22Rv1 (cell line): ENCODE measurements around the gene NANOS1.

Experiments used
- H3K27ac ChIP-seq: fragments of 450-650 bp; 2 replicates; pipeline ENCODE4 v1.5.1; 2017
- ZFX ChIP-seq: fragments of 450-650 bp; IDR thresholded peaks from 2 replicates; pipeline ENCODE4 v1.6.1; 2017; ENCODE audit warnings: antibody characterized with exemption, borderline replicate concordance
- TF ChIP-seq, protein P1 (sequence below): fragments of 450-650 bp; IDR thresholded peaks from 2 replicates; pipeline ENCODE4 v1.5.1; 2017; ENCODE audit warnings: mild to moderate bottlenecking

Gene NANOS1

DNA sequence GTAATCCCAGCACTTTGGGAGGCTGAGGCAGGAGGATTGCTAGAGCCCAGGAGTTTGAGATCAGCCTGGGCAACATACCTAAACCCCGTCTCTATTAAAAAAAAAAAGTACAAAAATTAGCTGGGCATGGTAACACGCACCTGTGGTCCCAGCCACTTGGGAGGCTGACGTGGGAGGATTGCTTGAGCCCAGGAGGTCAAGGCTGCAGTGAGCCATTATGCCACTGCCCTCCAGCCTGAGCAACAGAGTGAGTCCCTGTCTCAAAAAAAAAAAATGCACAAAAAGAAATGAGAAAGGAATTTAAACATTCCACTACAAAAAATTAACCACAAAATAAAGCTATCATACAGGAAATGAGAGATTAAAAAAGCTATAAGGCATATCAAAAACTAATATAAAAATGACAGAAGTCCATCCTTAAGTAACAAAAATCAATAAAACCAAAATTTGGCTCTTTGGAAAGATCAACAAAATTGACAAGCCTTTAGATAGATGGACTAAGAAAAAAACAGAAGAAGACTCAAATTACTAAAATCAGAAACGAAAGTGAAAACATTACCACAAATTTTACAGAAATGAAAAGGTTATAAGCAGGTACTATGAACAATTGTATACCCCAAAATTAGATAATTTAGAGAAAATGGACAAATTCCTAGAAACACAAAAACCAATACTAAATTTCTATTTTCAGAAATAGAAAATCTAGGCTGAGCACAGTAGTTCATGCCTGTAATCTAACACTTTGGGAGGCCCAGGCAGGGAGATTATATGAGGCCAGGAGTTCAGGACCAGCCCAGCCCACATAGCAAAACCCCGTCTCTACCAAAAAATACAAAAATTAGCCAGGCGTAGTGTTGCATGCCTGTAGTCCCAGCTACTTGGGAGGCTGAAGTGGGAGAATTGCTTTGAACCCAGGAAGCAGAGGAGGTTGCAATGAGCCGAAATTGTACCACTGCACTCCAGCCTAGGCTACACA lies 42.4 kb upstream of the NANOS1 start:
- no peak for TF ChIP-seq ZFX
- TF ChIP-seq, protein P1, sequence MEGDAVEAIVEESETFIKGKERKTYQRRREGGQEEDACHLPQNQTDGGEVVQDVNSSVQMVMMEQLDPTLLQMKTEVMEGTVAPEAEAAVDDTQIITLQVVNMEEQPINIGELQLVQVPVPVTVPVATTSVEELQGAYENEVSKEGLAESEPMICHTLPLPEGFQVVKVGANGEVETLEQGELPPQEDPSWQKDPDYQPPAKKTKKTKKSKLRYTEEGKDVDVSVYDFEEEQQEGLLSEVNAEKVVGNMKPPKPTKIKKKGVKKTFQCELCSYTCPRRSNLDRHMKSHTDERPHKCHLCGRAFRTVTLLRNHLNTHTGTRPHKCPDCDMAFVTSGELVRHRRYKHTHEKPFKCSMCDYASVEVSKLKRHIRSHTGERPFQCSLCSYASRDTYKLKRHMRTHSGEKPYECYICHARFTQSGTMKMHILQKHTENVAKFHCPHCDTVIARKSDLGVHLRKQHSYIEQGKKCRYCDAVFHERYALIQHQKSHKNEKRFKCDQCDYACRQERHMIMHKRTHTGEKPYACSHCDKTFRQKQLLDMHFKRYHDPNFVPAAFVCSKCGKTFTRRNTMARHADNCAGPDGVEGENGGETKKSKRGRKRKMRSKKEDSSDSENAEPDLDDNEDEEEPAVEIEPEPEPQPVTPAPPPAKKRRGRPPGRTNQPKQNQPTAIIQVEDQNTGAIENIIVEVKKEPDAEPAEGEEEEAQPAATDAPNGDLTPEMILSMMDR = no peak
- H3K27ac ChIP-seq = no peak overlapping the region

DNA sequence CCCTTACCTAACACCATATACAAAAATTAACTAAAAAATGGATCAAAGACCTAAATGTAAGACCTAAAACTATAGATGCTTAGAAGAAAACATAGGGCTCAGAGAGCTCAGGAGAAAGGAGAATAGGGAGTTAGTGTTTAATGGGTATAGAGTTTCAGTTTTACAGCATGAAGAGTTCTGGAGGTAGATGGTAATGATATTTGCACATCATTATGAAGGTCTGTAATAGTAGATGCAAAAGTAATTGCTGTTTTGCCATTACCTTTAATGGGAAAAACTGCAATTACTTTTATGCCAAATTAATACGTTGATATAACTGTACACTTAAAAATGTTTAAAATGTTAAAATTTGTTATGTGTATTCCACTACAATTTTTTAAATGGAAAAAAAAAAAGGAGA lies 39.2 kb upstream of the NANOS1 start:
- TF ChIP-seq, protein P1 = no peak
- H3K27ac ChIP-seq = no peak overlapping the region

- H3K27ac ChIP-seq = no peak overlapping the region
- TF ChIP-seq, protein P1 = no peak
- no peak for TF ChIP-seq ZFX
These were observed 37.0 kb upstream of the NANOS1 start for GRCh38 chr10:118992496-118992895.

GRCh38 chr10:118993214-118993613 lies 36.3 kb upstream of the NANOS1 start:
- TF ChIP-seq, protein P1 = no peak
- TF ChIP-seq ZFX = no peak
- no peak overlapping the region for H3K27ac ChIP-seq

DNA sequence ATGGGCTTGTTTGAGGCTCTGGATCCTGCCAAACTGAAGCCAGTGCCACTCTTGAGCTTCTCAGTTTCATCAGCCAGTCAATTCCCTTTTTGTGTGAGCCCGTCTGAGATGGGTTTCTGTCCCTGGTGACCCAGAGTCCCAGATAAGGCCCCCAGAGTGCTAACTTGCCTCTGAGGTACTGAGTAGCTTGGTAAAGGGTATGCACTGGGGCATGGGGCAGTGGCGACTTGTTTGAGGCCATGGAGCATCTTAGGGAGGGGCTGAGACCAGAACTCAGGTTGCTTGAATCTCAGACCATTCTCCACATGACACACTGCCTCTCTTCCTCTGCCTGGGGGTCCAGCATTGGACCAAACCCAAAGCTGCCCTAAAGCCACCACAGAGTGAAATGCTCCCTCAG lies 35.2 kb upstream of the NANOS1 start:
- TF ChIP-seq ZFX = no peak
- TF ChIP-seq, protein P1 = no peak
- no peak overlapping the region for H3K27ac ChIP-seq

DNA sequence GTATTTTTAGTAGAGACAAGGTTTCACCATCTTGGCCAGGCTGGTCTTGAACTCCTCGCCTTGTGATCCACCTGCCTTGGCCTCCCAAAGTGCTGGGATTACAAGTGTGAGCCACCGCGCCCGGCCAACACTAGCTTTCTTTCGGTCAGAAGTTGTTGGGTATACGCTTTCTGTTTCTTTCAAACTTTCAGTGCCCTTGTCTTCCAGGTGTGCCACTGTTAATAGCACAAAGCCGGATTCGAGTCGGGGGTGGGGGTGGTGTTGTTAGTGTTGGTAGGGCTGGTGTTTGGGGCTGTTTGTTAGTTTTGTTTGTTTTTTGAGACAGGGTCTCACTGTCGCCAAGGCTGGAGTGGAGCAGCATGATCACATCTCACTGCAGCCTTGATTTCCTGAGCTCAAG lies 33.8 kb upstream of the NANOS1 start:
- TF ChIP-seq ZFX = no peak
- TF ChIP-seq, protein P1 = no peak
- H3K27ac ChIP-seq = no peak overlapping the region

- TF ChIP-seq, protein P1 = no peak
- TF ChIP-seq ZFX = no peak
These were observed 32.1 kb upstream of the NANOS1 start for GRCh38 chr10:118997379-118997778.

More at GRCh38 chr10:118997379-118997778, 32.1 kb upstream of the NANOS1 start:
- H3K27ac ChIP-seq = no peak overlapping the region
